ENCODE data around the gene DEFB112. TPM values are rescaled to one million over a fixed set of nuclear protein-coding genes. Genes with fewer than 3 reads are reported as not detected.

Gene DEFB112
- total RNA-seq, 4 donors from 2014 or later: not detected

- no peaks in the 10 kb centered on the region for H3K27me3 ChIP-seq
- intact Hi-C loops (cut with DNase I; ENCODE audit: low total_unique reads): no loop called here
- ATAC-seq (no peak), DNase-seq (no peak)
- TF ChIP-seq POLR2A (IDR thresholded peaks at IDR 0.05): no peak
- no peak for TF ChIP-seq CTCF (IDR thresholded peaks at IDR 0.05 in 4 of 5, conservative IDR thresholded peaks at IDR 0.05 in 1 of 5)
- H3K4me1 ChIP-seq: no peaks in the 10 kb centered on the region
- no peaks in the 10 kb centered on the region for H3K36me3 ChIP-seq
- no peak within 1 kb of the TSS for H3K27ac ChIP-seq
- in situ Hi-C loops (cut with MboI; ENCODE audit: low sequenced_read_pairs in 4 of 4): no loop called here
- H3K4me3 ChIP-seq: no peak within 1 kb of the TSS
- no peaks in the 10 kb centered on the region for H3K9me3 ChIP-seq
Observed at GRCh38 chr6:50021894-50022293, 27.8 kb downstream of the DEFB112 start, which contains the start of gene DEFB110. DEFB110 (minus strand) TSS chr6:50021994; CDS start chr6:50021935, 59 bp downstream.

GRCh38 chr6:50007819-50008218 lies 41.9 kb downstream of the DEFB112 start:
- intact Hi-C loops (cut with DNase I; ENCODE audit: low total_unique reads): no loop called here
- DNase-seq: no peak
- H3K27ac ChIP-seq: no peak overlapping the region
- H3K4me3 ChIP-seq: no peak overlapping the region
- ATAC-seq: no peak
- no peaks in the 10 kb centered on the region for H3K27me3 ChIP-seq
- H3K36me3 ChIP-seq: no peaks in the 10 kb centered on the region
- in situ Hi-C loops (cut with MboI; ENCODE audit: low sequenced_read_pairs in 4 of 4): no loop called here
- H3K9me3 ChIP-seq: no peaks in the 10 kb centered on the region
- H3K4me1 ChIP-seq: no peaks in the 10 kb centered on the region
- no peak for TF ChIP-seq CTCF (IDR thresholded peaks at IDR 0.05 in 4 of 5, conservative IDR thresholded peaks at IDR 0.05 in 1 of 5)
- TF ChIP-seq POLR2A (IDR thresholded peaks at IDR 0.05): no peak

GRCh38 chr6:50003139-50003538 lies 46.6 kb downstream of the DEFB112 start:
- no peaks in the 10 kb centered on the region for H3K9me3 ChIP-seq
- intact Hi-C loops (cut with DNase I; ENCODE audit: low total_unique reads): no loop called here
- H3K4me1 ChIP-seq: no peaks in the 10 kb centered on the region
- DNase-seq (no peak), ATAC-seq (no peak)
- no peaks in the 10 kb centered on the region for H3K27me3 ChIP-seq
- H3K36me3 ChIP-seq: no peaks in the 10 kb centered on the region
- no peak overlapping the region for H3K4me3 ChIP-seq
- no peak overlapping the region for H3K27ac ChIP-seq
- in situ Hi-C loops (cut with MboI; ENCODE audit: low sequenced_read_pairs in 4 of 4): no loop called here
- no peak for TF ChIP-seq POLR2A (IDR thresholded peaks at IDR 0.05)
- TF ChIP-seq CTCF (IDR thresholded peaks at IDR 0.05 in 4 of 5, conservative IDR thresholded peaks at IDR 0.05 in 1 of 5): no peak

- in situ Hi-C loops (cut with MboI; ENCODE audit: low sequenced_read_pairs in 4 of 4): no loop called here
- no peak for TF ChIP-seq CTCF (IDR thresholded peaks at IDR 0.05 in 4 of 5, conservative IDR thresholded peaks at IDR 0.05 in 1 of 5)
- TF ChIP-seq POLR2A (IDR thresholded peaks at IDR 0.05): no peak
- H3K36me3 ChIP-seq: no peaks in the 10 kb centered on the region
- ATAC-seq (no peak), DNase-seq (no peak)
- no peaks in the 10 kb centered on the region for H3K4me1 ChIP-seq
- H3K27me3 ChIP-seq: no peaks in the 10 kb centered on the region
- H3K9me3 ChIP-seq: no peaks in the 10 kb centered on the region
- no peak overlapping the region for H3K4me3 ChIP-seq
- H3K27ac ChIP-seq: no peak overlapping the region
- intact Hi-C loops (cut with DNase I; ENCODE audit: low total_unique reads): no loop called here
Observed at GRCh38 chr6:49995278-49995677, 54.5 kb downstream of the DEFB112 start.

Other genes starting within 250 kb of the DEFB112 start
- not detected for gene CRISP1, start 183.4 kb downstream of the DEFB112 start, total RNA-seq
- gene DEFB114, start 85.8 kb downstream of the DEFB112 start, total RNA-seq: not detected
- not detected for gene DEFB113, start 80.3 kb downstream of the DEFB112 start, total RNA-seq
- not detected for gene DEFB110, start 27.9 kb downstream of the DEFB112 start, total RNA-seq

All from gastrocnemius medialis (tissue), 4 donors.